Fibroblast of skin of left biceps (primary cell): Measurements from ENCODE around the gene LSM7.

Source experiments
- DNase-seq, 2 experiments: peaks; one replicate each; pipeline ENCODE4 v3.0.0-alpha.2; 2013; ENCODE audit warnings: low read depth in 2 of 2

LSM7 gene

GRCh38 chr19:2328401-2329148 is at the start of gene LSM7, which contains the start of gene SPPL2B:
TSS of gene LSM7 (minus strand) at chr19:2328586. CDS start at chr19:2328566, 20 bp downstream.
TSS of gene SPPL2B (plus strand) at chr19:2328684. CDS start at chr19:2328710, 26 bp downstream.
- DNase-seq = peak; percentile 69 to 72

DNA sequence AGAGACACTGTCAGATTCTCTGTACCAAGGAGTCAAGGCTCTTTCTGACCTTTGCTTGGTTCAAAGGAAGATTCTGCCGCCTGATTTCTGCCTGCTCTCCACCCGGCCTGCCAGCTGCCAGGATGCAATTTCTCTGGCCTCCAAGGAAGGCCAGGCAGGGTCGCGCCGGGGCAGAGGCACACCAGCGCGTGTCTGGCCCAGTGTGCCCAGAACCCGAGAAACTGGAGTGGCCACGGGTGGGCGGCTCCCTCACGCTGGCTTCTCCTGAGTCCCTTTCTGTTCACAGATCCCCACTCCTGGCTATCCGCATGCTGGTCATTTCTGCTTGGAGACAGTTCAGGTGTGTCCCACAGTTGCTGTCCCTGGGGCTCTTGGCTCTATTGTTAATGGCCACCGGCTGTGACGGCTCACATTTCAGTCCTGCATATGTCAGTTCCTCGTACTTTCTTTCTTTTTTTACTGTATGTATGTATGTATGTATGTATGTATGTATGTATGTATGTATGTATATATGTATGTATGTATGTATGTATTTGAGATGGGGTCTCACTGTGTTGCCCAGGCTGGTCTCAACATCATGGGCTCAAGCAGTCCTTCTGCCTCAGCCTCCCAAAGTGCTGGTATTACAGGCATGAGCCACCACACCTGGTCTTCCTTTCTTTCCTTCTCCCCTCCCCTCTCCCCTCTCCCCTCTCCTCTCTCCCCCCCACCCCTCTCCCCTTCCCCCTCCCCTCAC is 48.6 kb upstream of the LSM7 start:
- DNase-seq = no peak

DNA sequence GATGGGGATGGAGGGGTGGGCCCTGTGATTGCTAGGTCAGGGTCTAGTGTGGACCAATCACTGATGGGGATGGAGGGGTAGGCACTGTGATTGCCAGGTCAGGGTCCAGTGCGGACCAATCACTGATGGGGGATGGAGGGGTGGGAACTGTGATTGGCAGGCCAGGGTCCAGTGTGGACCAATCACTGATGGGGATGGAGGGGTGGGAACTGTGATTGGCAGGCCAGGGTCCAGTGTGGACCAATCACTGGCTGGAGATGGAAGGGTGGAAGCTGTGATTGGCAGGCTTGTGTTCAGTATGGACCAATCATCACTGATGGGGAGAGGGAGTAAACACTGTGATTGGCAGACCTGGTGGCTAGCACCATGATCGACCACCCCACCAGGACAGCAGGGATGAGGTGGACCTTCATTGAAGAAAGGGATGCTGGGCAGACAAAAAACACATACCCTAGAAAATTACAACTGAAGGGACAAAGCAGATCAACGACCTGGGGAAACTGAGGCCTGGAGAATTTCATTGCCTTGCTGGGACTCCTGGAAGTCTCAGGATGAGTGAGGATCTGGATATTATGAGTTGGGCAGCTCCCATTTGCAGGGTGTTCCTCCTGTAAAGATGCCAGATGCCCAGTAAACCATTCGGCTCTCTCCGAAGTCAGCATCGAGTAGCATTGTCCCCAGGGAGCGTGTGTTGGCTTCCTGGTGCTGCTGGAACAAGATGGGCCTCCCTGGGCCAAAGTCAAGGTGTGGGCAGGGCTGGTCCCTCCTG is 47.2 kb upstream of the LSM7 start:
- DNase-seq = no peak

GRCh38 chr19:2374808-2375207 is 46.4 kb upstream of the LSM7 start:
- no peak for DNase-seq

DNA sequence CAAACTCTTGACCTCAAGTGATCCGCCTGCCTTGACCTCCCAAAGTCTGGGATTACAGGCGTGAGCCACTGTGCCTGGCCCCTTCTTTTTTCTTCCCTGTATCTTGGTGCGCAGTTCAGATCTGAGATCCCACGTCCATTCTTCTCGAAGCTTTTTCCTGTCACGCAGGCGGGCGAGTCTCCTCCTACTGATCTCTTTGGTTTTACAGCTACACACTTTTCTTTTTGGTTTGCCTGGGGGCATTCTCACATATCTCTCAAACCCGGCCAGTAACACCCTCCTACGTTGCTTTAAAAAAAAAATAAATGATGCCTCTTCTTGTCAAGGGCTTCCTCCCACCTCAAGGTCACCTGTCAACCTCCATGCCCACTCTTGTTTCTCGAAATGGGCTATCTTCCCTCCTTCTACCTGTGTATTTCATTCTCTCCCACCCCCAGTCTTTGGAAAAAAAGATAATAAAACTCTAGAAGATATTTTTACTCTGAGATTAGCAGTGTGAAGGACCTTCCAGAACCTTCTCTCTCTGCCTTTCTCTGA is 43.8 kb upstream of the LSM7 start:
- DNase-seq = no peak

GRCh38 chr19:2371656-2372055 is 43.3 kb upstream of the LSM7 start:
- no peak for DNase-seq

DNA sequence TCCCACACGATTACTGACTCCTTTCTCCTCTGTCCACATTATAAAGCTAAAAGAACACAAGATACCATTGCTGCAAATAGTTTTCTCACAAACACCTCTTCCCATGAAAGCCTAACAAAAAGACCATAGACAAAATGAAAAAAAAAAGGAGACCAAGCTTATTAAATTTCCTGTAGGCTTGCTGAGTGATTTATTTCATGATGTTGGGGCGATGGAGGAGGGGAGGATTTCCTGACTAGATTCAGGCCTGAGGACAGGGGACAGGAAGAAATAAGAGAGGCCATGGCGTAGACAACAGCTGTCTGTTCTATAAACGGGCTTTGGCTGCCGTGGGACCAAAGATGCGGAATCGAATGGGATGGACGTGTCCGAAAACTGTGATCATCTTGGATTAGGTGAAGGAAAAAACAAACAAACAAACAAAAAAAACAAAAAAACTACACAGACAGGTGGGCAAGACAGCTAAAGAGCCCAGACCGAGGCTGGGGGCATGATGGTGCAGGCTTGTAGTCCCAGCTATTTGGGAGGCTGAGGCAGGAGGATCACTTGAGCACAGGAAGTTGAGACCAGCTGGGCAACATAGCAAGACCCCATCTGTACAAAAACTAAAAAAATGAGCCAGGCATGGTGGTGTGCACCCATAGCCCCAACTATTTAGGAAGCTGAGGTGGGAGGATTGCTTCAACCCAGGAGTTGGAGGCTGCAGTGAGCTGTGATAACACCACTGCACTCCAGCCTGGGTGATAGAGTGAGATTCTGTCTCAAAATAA is 37.0 kb upstream of the LSM7 start:
- DNase-seq = no peak

DNA sequence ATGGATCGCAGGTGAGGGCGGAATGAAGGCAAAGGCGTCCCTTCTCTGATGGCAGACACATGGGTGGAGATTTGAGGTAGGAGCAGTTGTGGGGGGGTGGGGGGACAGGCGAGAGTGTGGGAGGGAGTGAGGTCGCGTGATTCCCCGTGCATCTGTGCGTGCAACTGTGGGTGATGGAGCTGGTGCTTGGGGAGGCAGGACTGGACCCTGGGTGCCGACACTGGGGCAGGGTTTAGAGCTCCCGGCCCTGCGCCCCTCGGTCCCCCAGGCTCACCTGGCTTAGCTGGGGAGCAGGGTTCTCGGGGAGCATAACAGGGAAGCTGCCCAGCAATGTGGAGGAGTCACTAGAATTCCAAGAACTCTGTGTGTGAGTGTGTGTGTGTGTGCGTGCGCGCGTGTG is 35.0 kb upstream of the LSM7 start:
- no peak for DNase-seq

- no peak for DNase-seq
Observed at GRCh38 chr19:2362970-2363300, 34.5 kb upstream of the LSM7 start.

GRCh38 chr19:2362046-2362969 is 33.9 kb upstream of the LSM7 start:
- no peak for DNase-seq

- DNase-seq = no peak
Observed at GRCh38 chr19:2361246-2362045, 33.1 kb upstream of the LSM7 start.

- DNase-seq = no peak
Observed at GRCh38 chr19:2360833-2361232, 32.4 kb upstream of the LSM7 start.

DNA sequence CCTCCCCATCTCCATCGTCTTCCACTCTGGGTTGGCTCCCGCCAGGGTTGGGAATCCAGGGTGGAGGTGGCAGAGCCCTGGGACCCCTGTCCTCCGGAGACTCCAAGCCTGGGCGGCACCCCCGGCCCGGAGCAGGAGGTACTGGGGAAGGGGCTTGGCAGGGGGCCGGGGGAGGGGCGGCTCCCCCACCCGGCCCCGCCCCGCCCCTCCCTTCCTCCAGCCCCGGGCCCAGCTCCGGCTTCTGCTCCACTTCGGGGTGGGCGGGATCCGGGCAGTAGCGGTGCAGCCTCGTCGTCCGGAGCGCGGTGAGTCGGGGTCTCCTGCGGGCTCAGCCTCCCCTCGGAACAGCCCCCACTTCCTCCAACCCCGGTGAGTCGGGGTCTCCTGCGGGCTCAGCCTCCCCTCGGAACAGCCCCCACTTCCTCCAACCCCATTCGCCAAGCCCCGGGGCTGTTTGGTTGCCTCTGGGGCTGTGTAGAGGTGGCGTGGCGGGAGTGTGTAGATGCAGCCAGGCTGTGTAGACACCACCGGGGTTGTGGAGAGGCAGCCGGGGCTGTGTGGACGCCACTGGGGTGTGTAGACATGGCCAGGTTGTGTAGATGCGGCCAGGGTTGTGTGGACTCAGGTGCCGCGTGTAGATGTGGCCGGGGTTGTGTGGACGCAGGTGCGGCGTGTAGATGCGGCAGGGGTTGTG is 31.8 kb upstream of the LSM7 start, which contains the start of gene TMPRSS9:
Gene TMPRSS9 (plus strand): TSS at position 274 of the 694 bp plus-strand sequence. CDS start 29,521 bp downstream, outside the sequence.
- DNase-seq = no peak

DNA sequence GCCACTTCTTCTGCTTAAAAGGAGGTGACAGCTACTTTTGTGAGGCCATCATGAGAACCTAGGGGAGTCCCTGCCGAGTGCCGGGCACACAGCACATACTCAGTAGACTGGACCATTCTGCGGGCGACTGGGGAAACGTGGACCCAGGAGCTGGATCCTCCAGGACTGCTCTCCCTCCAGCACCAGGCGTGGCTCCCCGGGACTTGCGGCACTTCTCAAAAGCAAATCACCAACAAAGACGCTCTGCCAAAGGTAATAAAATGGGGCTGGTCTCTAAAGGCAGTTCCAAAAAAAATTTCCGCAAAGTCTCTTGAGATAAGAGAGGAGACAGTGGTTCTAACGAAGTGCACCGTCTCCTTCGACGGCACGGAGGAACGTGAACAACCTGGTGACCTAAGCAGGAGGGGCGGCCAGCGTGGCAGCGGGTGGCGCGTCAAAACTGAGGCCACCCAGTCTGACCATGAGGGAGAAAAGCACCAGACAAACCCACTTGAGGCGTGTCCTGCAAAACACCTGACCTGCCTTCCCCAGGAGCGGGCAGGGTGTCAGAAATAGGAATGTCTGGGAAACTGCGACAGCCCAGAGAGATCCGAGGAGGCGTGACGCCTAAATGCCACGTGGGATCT is 30.3 kb upstream of the LSM7 start:
- DNase-seq = no peak

- no peak for DNase-seq
Observed at GRCh38 chr19:2357279-2358206, 29.2 kb upstream of the LSM7 start.

DNA sequence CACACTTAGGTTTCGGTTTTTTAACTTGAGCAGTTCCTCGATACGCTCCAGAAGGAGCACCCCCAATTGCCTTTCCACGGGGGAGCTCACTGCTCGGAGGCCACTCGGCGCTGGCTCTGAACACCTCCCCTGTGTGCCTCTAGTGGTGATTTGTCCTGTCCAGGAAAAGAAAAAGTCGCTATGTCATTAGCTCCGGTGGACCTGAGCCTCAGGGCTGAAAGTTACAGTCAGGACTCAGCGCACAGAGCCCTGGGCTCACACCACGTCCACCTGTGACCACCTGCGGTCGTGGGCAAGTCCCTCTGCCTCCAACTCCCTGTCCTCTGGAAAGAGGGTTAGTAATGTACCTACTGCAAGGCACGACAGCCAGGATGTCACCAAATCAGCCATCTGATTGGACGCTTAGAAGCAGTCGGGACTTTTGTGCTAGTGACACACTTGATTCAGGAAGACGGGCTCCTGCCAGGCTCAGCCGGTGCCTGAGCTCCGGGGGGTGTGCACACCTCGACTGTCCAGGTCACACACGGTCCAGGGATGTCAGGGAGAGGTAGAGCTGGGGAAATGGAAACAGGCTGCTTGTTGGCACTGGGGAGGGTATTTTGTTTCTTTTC is 27.8 kb upstream of the LSM7 start:
- no peak for DNase-seq
